SK-N-SH treated with all-trans-retinoic acid at 6 μM for 48 hours (cell line): ENCODE measurements around the gene EXOC4.

ENCODE experiments used
- ATAC-seq: fragments of 200-7000 bp; cut with Tn5 transposase; 3 replicates; pipeline ENCODE4 v1.9.1; 2020; ENCODE audit warnings: mild to moderate bottlenecking, moderate library complexity
- ARNTL ChIP-seq: fragments of 450-650 bp; formaldehyde crosslinking; IDR thresholded peaks from 2 replicates; pipeline ENCODE4 v1.5.0; 2020; ENCODE audit warnings: low read depth, mild to moderate bottlenecking, moderate library complexity, borderline replicate concordance
- BACH2 ChIP-seq: fragments of 250-450 bp; sonication (Bioruptor Pico); IDR thresholded peaks from 2 replicates; pipeline ENCODE4 v1.9.0; 2021; ENCODE audit warnings: mild to moderate bottlenecking, borderline replicate concordance
- CSDC2 ChIP-seq: fragments of 250-450 bp; sonication (Bioruptor Pico); IDR thresholded peaks from 2 replicates; pipeline ENCODE4 v1.5.0; 2020; ENCODE audit warnings: mild to moderate bottlenecking, moderate library complexity
- ESRRG ChIP-seq: fragments of 250-450 bp; sonication (Bioruptor Pico); IDR thresholded peaks from 2 replicates; pipeline ENCODE4 v1.6.1; 2021; ENCODE audit warnings: mild to moderate bottlenecking
- GLIS3 ChIP-seq: fragments of 250-450 bp; sonication (Bioruptor Pico); IDR thresholded peaks from 2 replicates; pipeline ENCODE4 v1.5.0; 2020; ENCODE audit warnings: mild to moderate bottlenecking, moderate library complexity
- ISL1 ChIP-seq: fragments of 250-450 bp; sonication (Bioruptor Pico); IDR thresholded peaks from 2 replicates; pipeline ENCODE4 v2.1.2; 2022; ENCODE audit warnings: mild to moderate bottlenecking, moderate library complexity
- OSR1 ChIP-seq: fragments of 250-450 bp; sonication (Bioruptor Pico); IDR thresholded peaks from 2 replicates; pipeline ENCODE4 v1.8.0; 2022; ENCODE audit warnings: moderate library complexity, mild to moderate bottlenecking, inconsistent platforms
- PPARA ChIP-seq: fragments of 250-450 bp; sonication (Bioruptor Pico); IDR thresholded peaks from 2 replicates; pipeline ENCODE4 v1.5.0; 2020; ENCODE audit warnings: mild to moderate bottlenecking, borderline replicate concordance
- RARB ChIP-seq: fragments of 250-450 bp; sonication (Bioruptor Pico); IDR thresholded peaks from 2 replicates; pipeline ENCODE4 v1.8.0; 2021; ENCODE audit warnings: mild to moderate bottlenecking, moderate library complexity
- SNAI2 ChIP-seq: fragments of 250-450 bp; sonication (Bioruptor Pico); IDR thresholded peaks from 2 replicates; pipeline ENCODE4 v1.5.0; 2020; ENCODE audit warnings: mild to moderate bottlenecking, moderate library complexity
- TCF4 ChIP-seq: fragments of 250-450 bp; sonication (Bioruptor Pico); IDR thresholded peaks from 2 replicates; pipeline ENCODE4 v1.8.0; 2021; ENCODE audit warnings: mild to moderate bottlenecking, moderate library complexity, borderline replicate concordance
- TOX ChIP-seq: fragments of 250-450 bp; sonication (Bioruptor Pico); IDR thresholded peaks from 2 replicates; pipeline ENCODE4 v1.8.0; 2021; ENCODE audit warnings: mild to moderate bottlenecking, moderate library complexity, borderline replicate concordance
- ZC3H10 ChIP-seq: fragments of 250-450 bp; sonication (Bioruptor Pico); IDR thresholded peaks from 2 replicates; pipeline ENCODE4 v1.5.1; 2021; ENCODE audit warnings: mild to moderate bottlenecking, moderate library complexity
- ZFP30 ChIP-seq: fragments of 450-650 bp; formaldehyde crosslinking; IDR thresholded peaks from 2 replicates; pipeline ENCODE4 v1.5.0; 2022; ENCODE audit warnings: mild to moderate bottlenecking, moderate library complexity
- ZNF565 ChIP-seq: fragments of 450-650 bp; formaldehyde crosslinking; conservative IDR thresholded peaks from 2 replicates; pipeline ENCODE4 v1.5.0; 2020; ENCODE audit warnings: low read depth, mild to moderate bottlenecking, moderate library complexity
- ZNF70 ChIP-seq: fragments of 450-650 bp; formaldehyde crosslinking; IDR thresholded peaks from 2 replicates; pipeline ENCODE4 v1.5.0; 2020; ENCODE audit warnings: mild to moderate bottlenecking, moderate library complexity
- ZNF8 ChIP-seq: fragments of 450-650 bp; formaldehyde crosslinking; IDR thresholded peaks from 2 replicates; pipeline ENCODE4 v1.5.0; 2020; ENCODE audit warnings: mild to moderate bottlenecking, moderate library complexity
- TF ChIP-seq, protein P1 (sequence below): fragments of 250-450 bp; sonication (Bioruptor Pico); IDR thresholded peaks from 2 replicates; pipeline ENCODE4 v1.5.1; 2020; ENCODE audit warnings: low read depth, mild to moderate bottlenecking, moderate library complexity
- TF ChIP-seq, protein P2 (sequence below): fragments of 250-450 bp; sonication (Bioruptor Pico); IDR thresholded peaks from 2 replicates; pipeline ENCODE4 v1.5.1; 2021; ENCODE audit warnings: mild to moderate bottlenecking, moderate library complexity
- TF ChIP-seq, protein P3 (sequence below): fragments of 250-450 bp; sonication (Bioruptor Pico); IDR thresholded peaks from 2 replicates; pipeline ENCODE4 v1.8.0; 2020; ENCODE audit warnings: mild to moderate bottlenecking, moderate library complexity, borderline replicate concordance
- TF ChIP-seq, protein P4 (sequence below): fragments of 250-450 bp; sonication (Bioruptor Pico); IDR thresholded peaks from 2 replicates; pipeline ENCODE4 v1.8.0; 2021; ENCODE audit warnings: low read depth, mild to moderate bottlenecking, moderate library complexity, borderline replicate concordance

The EXOC4 gene

DNA sequence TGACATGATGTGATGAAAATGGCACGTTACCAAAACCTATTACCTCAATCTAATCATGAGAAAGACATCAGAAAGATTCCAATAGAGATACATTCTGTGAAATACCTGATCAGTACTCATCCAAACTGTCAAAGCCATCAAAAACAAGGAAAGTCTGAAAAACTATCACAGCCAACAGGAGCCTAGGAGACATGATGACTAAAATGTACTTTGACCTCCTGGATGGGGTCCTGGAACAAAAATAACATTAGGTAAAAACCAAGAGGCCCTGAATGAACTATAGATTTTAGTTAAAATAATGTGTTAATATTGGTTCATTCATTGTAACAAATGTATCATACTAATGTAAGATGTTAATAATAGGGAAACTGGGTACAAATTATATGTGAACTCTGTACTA lies 760.4 kb downstream of the EXOC4 start (continued):
- TF ChIP-seq, protein P1, sequence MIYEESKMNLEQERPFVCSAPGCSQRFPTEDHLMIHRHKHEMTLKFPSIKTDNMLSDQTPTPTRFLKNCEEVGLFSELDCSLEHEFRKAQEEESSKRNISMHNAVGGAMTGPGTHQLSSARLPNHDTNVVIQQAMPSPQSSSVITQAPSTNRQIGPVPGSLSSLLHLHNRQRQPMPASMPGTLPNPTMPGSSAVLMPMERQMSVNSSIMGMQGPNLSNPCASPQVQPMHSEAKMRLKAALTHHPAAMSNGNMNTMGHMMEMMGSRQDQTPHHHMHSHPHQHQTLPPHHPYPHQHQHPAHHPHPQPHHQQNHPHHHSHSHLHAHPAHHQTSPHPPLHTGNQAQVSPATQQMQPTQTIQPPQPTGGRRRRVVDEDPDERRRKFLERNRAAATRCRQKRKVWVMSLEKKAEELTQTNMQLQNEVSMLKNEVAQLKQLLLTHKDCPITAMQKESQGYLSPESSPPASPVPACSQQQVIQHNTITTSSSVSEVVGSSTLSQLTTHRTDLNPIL (CRISPR knock-in tag): no peak
- TF ChIP-seq CSDC2 (CRISPR knock-in tag): no peak
- no peak for TF ChIP-seq PPARA (CRISPR knock-in tag)
- no peak for TF ChIP-seq OSR1 (CRISPR knock-in tag)
- TF ChIP-seq ZNF70 (CRISPR knock-in tag): no peak

DNA sequence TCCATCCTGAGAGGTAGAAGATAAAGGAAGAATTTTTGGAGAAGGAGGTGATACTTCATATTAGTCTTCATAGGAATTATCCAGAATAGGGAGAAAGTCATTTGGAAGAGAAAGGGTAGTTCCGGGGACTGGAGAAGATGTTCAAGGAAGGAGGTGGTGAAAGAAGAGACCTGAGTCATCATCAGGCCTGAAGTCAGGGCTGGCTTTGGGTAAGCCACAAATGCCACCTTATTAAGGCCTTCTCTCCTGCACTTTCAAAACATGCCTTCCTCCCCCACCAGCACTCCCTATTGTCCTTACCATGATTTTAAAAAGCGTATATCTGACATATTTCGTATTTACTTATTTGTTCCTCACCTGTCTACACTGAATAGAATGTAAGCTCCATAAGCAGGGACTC lies 762.1 kb downstream of the EXOC4 start:
- no peak for TF ChIP-seq ZFP30 (CRISPR knock-in tag)
- TF ChIP-seq ARNTL (CRISPR knock-in tag): no peak
- no peak for TF ChIP-seq BACH2
- TF ChIP-seq ISL1 (CRISPR knock-in tag): no peak
- no peak for TF ChIP-seq ESRRG (CRISPR knock-in tag)
- no peak for TF ChIP-seq TOX (CRISPR knock-in tag)
- TF ChIP-seq, protein P2, sequence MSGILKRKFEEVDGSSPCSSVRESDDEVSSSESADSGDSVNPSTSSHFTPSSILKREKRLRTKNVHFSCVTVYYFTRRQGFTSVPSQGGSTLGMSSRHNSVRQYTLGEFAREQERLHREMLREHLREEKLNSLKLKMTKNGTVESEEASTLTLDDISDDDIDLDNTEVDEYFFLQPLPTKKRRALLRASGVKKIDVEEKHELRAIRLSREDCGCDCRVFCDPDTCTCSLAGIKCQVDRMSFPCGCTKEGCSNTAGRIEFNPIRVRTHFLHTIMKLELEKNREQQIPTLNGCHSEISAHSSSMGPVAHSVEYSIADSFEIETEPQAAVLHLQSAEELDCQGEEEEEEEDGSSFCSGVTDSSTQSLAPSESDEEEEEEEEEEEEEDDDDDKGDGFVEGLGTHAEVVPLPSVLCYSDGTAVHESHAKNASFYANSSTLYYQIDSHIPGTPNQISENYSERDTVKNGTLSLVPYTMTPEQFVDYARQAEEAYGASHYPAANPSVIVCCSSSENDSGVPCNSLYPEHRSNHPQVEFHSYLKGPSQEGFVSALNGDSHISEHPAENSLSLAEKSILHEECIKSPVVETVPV (CRISPR knock-in tag): no peak
- no peak for TF ChIP-seq GLIS3 (CRISPR knock-in tag)
- TF ChIP-seq ZNF70 (CRISPR knock-in tag): no peak
- no peak for TF ChIP-seq ZNF565 (CRISPR knock-in tag)
- TF ChIP-seq, protein P3, sequence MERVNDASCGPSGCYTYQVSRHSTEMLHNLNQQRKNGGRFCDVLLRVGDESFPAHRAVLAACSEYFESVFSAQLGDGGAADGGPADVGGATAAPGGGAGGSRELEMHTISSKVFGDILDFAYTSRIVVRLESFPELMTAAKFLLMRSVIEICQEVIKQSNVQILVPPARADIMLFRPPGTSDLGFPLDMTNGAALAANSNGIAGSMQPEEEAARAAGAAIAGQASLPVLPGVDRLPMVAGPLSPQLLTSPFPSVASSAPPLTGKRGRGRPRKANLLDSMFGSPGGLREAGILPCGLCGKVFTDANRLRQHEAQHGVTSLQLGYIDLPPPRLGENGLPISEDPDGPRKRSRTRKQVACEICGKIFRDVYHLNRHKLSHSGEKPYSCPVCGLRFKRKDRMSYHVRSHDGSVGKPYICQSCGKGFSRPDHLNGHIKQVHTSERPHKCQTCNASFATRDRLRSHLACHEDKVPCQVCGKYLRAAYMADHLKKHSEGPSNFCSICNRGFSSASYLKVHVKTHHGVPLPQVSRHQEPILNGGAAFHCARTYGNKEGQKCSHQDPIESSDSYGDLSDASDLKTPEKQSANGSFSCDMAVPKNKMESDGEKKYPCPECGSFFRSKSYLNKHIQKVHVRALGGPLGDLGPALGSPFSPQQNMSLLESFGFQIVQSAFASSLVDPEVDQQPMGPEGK: no peak
- no peak for TF ChIP-seq ZC3H10 (CRISPR knock-in tag)
- TF ChIP-seq ZNF8 (CRISPR knock-in tag): no peak

DNA sequence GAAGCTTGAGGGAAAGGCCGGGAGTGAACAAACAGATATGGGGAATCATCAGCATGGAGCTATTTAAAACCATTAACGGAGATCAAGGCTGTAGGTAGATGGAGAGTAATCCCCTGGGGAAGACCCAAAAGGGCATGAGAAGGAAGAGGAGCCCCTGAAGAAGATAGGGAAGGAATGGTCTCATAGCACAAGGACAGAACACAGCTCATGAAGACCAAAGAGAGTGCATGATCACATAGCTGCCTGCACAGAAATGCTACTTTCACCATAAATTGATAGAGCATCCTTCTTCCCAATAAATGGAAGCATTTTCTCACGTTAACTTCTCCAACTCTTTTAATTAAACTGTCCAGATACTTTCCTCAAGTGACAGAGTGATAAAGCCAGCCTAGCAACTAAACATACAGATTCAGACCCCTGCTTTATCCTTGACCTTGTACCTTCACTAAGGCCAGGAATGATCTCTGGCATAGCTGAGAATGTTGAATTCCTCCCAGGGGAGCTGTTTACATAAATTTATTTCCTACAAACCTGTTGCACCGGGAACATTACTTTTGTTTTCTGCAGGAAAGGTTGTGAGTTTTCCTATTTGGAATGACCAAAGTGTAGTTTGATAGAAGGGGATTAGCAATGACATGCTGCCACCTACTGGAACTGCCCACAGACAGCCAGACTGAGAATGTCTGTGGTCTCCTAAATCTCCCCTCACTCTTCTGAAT lies 763.5 kb downstream of the EXOC4 start:
- ATAC-seq: peak; percentile 92
- no peak for TF ChIP-seq BACH2

More for the DNA sequence above, 762.1 kb downstream of the EXOC4 start:
- ATAC-seq: no peak

DNA sequence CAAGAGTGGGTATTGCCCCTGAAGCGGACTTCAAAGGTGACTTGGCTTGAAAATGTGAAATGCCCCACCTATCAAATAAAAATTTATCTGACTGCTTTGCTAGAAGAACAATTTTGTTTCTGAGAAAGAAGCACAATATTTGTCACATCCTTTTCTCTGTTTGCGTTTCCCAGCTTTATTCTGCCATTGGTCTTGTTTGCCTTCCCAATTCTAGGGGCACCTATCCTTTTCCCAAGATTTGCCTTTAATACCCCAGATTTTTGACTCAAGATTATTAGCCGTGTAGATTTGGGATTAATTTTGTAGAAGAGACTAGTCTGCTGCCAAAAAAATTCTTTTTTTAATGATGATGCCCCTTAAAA lies 764.0 kb downstream of the EXOC4 start:
- ATAC-seq: no peak
- TF ChIP-seq, protein P4, sequence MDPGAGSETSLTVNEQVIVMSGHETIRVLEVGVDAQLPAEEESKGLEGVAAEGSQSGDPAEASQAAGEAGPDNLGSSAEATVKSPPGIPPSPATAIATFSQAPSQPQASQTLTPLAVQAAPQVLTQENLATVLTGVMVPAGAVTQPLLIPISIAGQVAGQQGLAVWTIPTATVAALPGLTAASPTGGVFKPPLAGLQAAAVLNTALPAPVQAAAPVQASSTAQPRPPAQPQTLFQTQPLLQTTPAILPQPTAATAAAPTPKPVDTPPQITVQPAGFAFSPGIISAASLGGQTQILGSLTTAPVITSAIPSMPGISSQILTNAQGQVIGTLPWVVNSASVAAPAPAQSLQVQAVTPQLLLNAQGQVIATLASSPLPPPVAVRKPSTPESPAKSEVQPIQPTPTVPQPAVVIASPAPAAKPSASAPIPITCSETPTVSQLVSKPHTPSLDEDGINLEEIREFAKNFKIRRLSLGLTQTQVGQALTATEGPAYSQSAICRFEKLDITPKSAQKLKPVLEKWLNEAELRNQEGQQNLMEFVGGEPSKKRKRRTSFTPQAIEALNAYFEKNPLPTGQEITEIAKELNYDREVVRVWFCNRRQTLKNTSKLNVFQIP (CRISPR knock-in tag): no peak
- TF ChIP-seq ESRRG (CRISPR knock-in tag) (no peak), ARNTL (CRISPR knock-in tag) (no peak), ZNF70 (CRISPR knock-in tag) (no peak), SNAI2 (CRISPR knock-in tag) (no peak), ZNF565 (CRISPR knock-in tag) (no peak), BACH2 (no peak), OSR1 (CRISPR knock-in tag) (no peak), TOX (CRISPR knock-in tag) (no peak), ISL1 (CRISPR knock-in tag) (no peak), RARB (CRISPR knock-in tag) (no peak), PPARA (CRISPR knock-in tag) (no peak), TCF4 (CRISPR knock-in tag) (no peak), GLIS3 (CRISPR knock-in tag) (no peak)
- TF ChIP-seq, protein P2 (CRISPR knock-in tag): no peak
- TF ChIP-seq, protein P1 (CRISPR knock-in tag): no peak
- TF ChIP-seq, protein P3: no peak
